GM19463 (cell line): ENCODE data around the gene STK25.
"Not testable (repeated sequence)": the region's sequence is repeated elsewhere in the genome, so short reads cannot be mapped to it uniquely, and the experiment has no call there.

Experiments
- ATAC-seq: cut with Tn5 transposase; IDR thresholded peaks from one replicate; pipeline ENCODE4 v1.9.1; 2021; ENCODE audit warnings: mild to moderate bottlenecking, moderate library complexity; ENCODE audit not compliant: unreplicated experiment

Gene STK25

GRCh38 chr2:241540401-241540770, 32.0 kb upstream of the STK25 start:
- ATAC-seq, result no peak

- ATAC-seq, result no peak
These were observed 31.4 kb upstream of the STK25 start for GRCh38 chr2:241539616-241540374.

- no peak for ATAC-seq
These were observed 30.6 kb upstream of the STK25 start for GRCh38 chr2:241538838-241539615.

GRCh38 chr2:241535871-241536655, 27.7 kb upstream of the STK25 start:
- ATAC-seq, result no peak

GRCh38 chr2:241534701-241535375, 26.5 kb upstream of the STK25 start:
- no peak for ATAC-seq

GRCh38 chr2:241534293-241534692, 25.9 kb upstream of the STK25 start:
- no peak for ATAC-seq

GRCh38 chr2:241532733-241533601, 24.6 kb upstream of the STK25 start:
- ATAC-seq, result no peak

- no peak for ATAC-seq
These were observed 23.8 kb upstream of the STK25 start for GRCh38 chr2:241532168-241532567.

GRCh38 chr2:241531161-241531722, 22.9 kb upstream of the STK25 start:
- ATAC-seq, result no peak

GRCh38 chr2:241530571-241530970, 22.2 kb upstream of the STK25 start:
- no peak for ATAC-seq

GRCh38 chr2:241525818-241526780, 17.7 kb upstream of the STK25 start:
- ATAC-seq, result not testable (repeated sequence)

- no peak for ATAC-seq
These were observed 14.1 kb upstream of the STK25 start for GRCh38 chr2:241522477-241522876.

- ATAC-seq, result no peak
These were observed 11.3 kb upstream of the STK25 start for GRCh38 chr2:241519669-241520068.

GRCh38 chr2:241517297-241517696, 8.9 kb upstream of the STK25 start:
- no peak for ATAC-seq

- no peak for ATAC-seq
These were observed 8.2 kb upstream of the STK25 start for GRCh38 chr2:241516520-241516965.

GRCh38 chr2:241514986-241515737, 6.8 kb upstream of the STK25 start:
- ATAC-seq, result no peak

GRCh38 chr2:241514553-241514952, 6.2 kb upstream of the STK25 start:
- no peak for ATAC-seq
